ENCODE results near the gene FOXJ3.

Gene FOXJ3

DNA sequence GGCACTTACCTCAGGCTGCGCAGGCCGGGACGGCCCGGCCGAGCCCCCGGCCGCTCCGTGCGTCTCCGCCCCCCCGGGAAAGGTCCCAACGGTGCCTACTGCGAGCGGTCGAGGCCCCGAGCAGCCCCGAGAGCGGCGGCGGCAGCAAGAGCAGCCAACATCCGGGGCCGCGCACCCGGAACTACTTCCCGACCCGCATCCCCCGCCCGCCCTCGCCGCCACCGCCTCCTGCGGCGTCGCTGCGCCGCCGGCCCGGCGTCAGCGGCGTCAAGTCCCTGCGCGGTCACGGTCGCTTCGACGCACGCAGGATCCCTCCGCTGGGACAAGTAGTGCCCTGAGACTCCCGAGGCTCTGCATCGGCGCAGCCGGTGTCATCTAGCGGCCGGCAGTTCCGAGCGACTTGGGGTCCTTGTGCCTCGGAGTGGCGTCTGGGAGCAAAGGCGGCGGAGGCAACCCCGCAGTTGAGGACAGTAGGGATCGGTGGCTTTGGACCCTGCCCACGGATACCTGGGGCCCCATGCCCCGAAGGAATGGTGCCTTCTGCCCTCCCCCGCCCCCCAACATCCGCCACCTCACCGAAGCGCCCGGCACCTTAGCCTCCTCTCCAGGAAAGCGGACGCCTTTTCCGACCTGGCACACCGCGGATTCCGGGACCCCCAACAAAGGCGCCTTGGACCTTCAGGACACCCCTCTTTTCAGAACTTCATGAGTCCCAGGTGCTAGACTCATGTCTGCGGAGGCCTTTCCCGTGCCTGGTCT lies at the start of gene FOXJ3:
TSS of gene FOXJ3 (minus strand) at position 186 of the 759 bp plus-strand sequence. CDS start 24,142 bp downstream, outside the sequence.
- TF ChIP-seq, protein P1, sequence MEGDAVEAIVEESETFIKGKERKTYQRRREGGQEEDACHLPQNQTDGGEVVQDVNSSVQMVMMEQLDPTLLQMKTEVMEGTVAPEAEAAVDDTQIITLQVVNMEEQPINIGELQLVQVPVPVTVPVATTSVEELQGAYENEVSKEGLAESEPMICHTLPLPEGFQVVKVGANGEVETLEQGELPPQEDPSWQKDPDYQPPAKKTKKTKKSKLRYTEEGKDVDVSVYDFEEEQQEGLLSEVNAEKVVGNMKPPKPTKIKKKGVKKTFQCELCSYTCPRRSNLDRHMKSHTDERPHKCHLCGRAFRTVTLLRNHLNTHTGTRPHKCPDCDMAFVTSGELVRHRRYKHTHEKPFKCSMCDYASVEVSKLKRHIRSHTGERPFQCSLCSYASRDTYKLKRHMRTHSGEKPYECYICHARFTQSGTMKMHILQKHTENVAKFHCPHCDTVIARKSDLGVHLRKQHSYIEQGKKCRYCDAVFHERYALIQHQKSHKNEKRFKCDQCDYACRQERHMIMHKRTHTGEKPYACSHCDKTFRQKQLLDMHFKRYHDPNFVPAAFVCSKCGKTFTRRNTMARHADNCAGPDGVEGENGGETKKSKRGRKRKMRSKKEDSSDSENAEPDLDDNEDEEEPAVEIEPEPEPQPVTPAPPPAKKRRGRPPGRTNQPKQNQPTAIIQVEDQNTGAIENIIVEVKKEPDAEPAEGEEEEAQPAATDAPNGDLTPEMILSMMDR (IDR thresholded peaks at IDR 0.05) = no peak

GRCh38 chr1:42381280-42381673 lies 46.2 kb upstream of the FOXJ3 start:
- TF ChIP-seq, protein P1 (IDR thresholded peaks at IDR 0.05) = no peak

- TF ChIP-seq, protein P1 (IDR thresholded peaks at IDR 0.05) = no peak
Observed at GRCh38 chr1:42380586-42381279, 45.7 kb upstream of the FOXJ3 start, which contains the start of gene RIMKLA. Gene RIMKLA (plus strand): TSS chr1:42380792. CDS start chr1:42380935, 143 bp downstream.

- TF ChIP-seq, protein P1 (IDR thresholded peaks at IDR 0.05) = no peak
Observed at GRCh38 chr1:42379794-42380585, 45.0 kb upstream of the FOXJ3 start.

- TF ChIP-seq, protein P1 (IDR thresholded peaks at IDR 0.05) = no peak
Observed at GRCh38 chr1:42372796-42373195, 37.8 kb upstream of the FOXJ3 start.

- TF ChIP-seq, protein P1 (IDR thresholded peaks at IDR 0.05) = no peak
Observed at GRCh38 chr1:42370876-42371549, 36.0 kb upstream of the FOXJ3 start.

DNA sequence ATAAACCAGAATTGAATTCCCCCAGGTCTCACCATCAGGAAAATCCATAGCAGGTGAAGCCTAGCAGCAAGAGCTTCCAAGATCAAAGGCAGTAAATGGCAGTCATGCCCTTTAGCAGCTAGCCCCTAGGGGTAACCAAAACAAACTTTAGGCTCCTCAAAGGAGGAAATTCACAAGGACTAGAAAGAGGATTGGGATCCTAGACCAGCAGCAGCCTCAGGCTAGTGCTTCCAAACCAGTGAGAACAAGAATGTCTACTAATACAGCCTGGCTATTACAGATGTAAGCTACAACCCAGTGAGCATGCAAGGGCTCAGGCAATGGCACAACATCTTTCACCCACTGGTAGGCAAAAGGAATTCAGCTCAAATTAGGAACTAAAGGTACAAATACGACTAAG lies 34.4 kb upstream of the FOXJ3 start:
- TF ChIP-seq, protein P1 (IDR thresholded peaks at IDR 0.05) = no peak

Data from LNCAP (cell line).